ENCODE results near the gene TERT. TPM values are rescaled to one million over a fixed set of nuclear protein-coding genes. Genes with fewer than 3 reads are reported as not detected.

TERT gene
- total and polyA plus RNA-seq, 2 of the 4 experiments (the other 2 are of a cell fraction): not detected

DNA sequence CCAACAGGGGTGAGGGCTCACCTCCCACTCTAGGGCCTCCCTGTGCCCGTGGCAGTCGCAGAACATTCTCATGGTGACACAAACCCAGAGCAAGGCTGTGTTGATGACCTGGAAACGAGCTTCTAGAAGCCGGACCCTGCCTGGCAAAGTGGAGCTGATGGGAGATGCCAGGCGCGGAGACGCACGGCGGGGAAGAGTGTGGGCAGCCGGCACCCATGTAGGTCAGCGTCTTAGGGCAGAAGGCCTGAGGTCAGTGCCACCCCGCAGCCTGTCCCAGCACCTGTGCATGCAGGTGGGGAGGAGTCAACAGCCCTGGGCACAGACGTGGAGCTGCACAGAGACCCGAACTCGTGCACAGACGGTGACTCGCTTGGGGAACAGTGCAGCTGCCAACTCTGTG lies 64.3 kb downstream of the TERT start:
- Histone ChIP-seq H3K18ac (ENCODE audit: low read depth, low read length) (no peak overlapping the region), H3K9me1 (ENCODE audit: insufficient read depth, low read length) (no peaks in the 10 kb centered on the region), H4K8ac (ENCODE audit: low read depth in 2 of 2, low read length in 2 of 2) (no peak overlapping the region), H3K4ac (ENCODE audit: low read depth, low read length) (no peak overlapping the region), H4K5ac (ENCODE audit: low read depth, low read length) (no peak overlapping the region), H3K56ac (ENCODE audit: extremely low read depth, insufficient read depth, low read length) (no peak overlapping the region), H3K27me3 (ENCODE audit: control insufficient read depth, insufficient read depth, low read length) (peaks cover 2% of the 10 kb centered on the region; the same call in 1 of the 2 replicates), H3K23ac (ENCODE audit: low read depth, low read length) (no peak overlapping the region), H2BK20ac (ENCODE audit: low read depth, low read length) (no peak overlapping the region), H3K9me3 (ENCODE audit: control insufficient read depth, insufficient read depth, low read length) (peaks cover 9% of the 10 kb centered on the region; the same call in 1 of the 2 replicates), H2BK15ac (ENCODE audit: low read depth, low read length) (no peak overlapping the region), H3K27ac (ENCODE audit: insufficient read depth, low read length) (no peak overlapping the region), H2AK9ac (replicated peaks; ENCODE audit: low read depth, low read length, poor library complexity) (no peak overlapping the region), H3K4me1 (ENCODE audit: control insufficient read depth, insufficient read depth, low read length) (no peaks in the 10 kb centered on the region; the same call in 1 of the 2 replicates), H3K14ac (replicated peaks; ENCODE audit: low read depth, low read length) (no peak overlapping the region), H3K9ac (ENCODE audit: low read depth, low read length) (no peak overlapping the region), H2BK120ac (ENCODE audit: low read depth, low read length) (no peak overlapping the region), H4K91ac (ENCODE audit: insufficient read depth, low read depth, low read length) (no peak overlapping the region), H4K20me1 (ENCODE audit: insufficient read depth, low read length) (no peaks in the 10 kb centered on the region), H3K79me1 (ENCODE audit: low read depth in 1 of 2, low read length in 2 of 2) (no peaks in the 10 kb centered on the region), H2AK5ac (ENCODE audit: low read depth, low read length) (no peak overlapping the region), H3K4me2 (ENCODE audit: low read depth, low read length) (no peak overlapping the region), H2BK5ac (ENCODE audit: low read depth, low read length, poor library complexity, severe bottlenecking) (no peak overlapping the region), H3K36me3 (ENCODE audit: control insufficient read depth, insufficient read depth, low read length) (no peaks in the 10 kb centered on the region), H2AFZ (replicated peaks; ENCODE audit: low read length, poor library complexity) (no peak overlapping the region), H3K4me3 (ENCODE audit: insufficient read depth, low read depth, low read length) (no peak overlapping the region)
- dilution Hi-C loops (cut with HindIII; ENCODE audit: low sequenced_read_pairs, unreplicated experiment) (no loop called here), in situ Hi-C loops (cut with MboI; ENCODE audit: low sequenced_read_pairs) (no loop called here), intact Hi-C loops (cut with micrococcal nuclease) (no loop called here)
- ATAC-seq (ENCODE audit: low read depth) (no peak), DNase-seq (no peak)
- ChIA-PET CTCF (no interaction called here), POLR2A (ENCODE audit: unreplicated experiment) (no interaction called here)
- WGBS, 2 experiments (ENCODE audit: extremely low coverage in 2 of 2, insufficient read length in 1 of 2): 70% methylated on average over 17 of the region's 17 CpGs; no CpG with 5 or more reads in 1 of the 2 experiments
- no TSS peak for BruUV-seq (replicated peaks)
- TF ChIP-seq ELK1 (IDR thresholded peaks at IDR 0.05; ENCODE audit: borderline replicate concordance, low read depth, low read length): no peak
- no peak for TF ChIP-seq RFX5 (IDR thresholded peaks at IDR 0.05; ENCODE audit: low read depth, low read length)
- TF ChIP-seq BHLHE40 (IDR thresholded peaks at IDR 0.05; ENCODE audit: low read depth, low read length): no peak
